Loucy (cell line): ENCODE data around the gene TTC23.

Experiments used
- H2AFZ ChIP-seq: fragments of 200-600 bp; sonication (generic); 2 replicates; pipeline ENCODE4 v1.6.0; 2016; ENCODE audit warnings: antibody characterized with exemption, mild to moderate bottlenecking, low read length, moderate library complexity
- H3F3A ChIP-seq: fragments of 200-600 bp; 2 replicates; pipeline ENCODE4 v1.6.0; 2016; ENCODE audit warnings: antibody characterized with exemption, low read depth, mild to moderate bottlenecking
- H3K27me3 ChIP-seq: fragments of 200-600 bp; sonication (generic); 2 replicates; pipeline ENCODE4 v1.6.1; 2014; ENCODE audit warnings: low read length, mild to moderate bottlenecking; ENCODE audit not compliant: insufficient read depth, poor library complexity, severe bottlenecking
- H3K36me3 ChIP-seq: fragments of 200-600 bp; sonication (generic); 2 replicates; pipeline ENCODE4 v1.6.1; 2016; ENCODE audit warnings: low read length; ENCODE audit not compliant: insufficient read depth
- H3K4me1 ChIP-seq: fragments of 200-600 bp; sonication (generic); 2 replicates; pipeline ENCODE4 v1.5.1; 2014; ENCODE audit warnings: low read length, mild to moderate bottlenecking; ENCODE audit not compliant: insufficient read depth, poor library complexity, severe bottlenecking
- H3K4me2 ChIP-seq: fragments of 200-600 bp; sonication (generic); 2 replicates; pipeline ENCODE4 v1.6.0; 2014; ENCODE audit warnings: antibody characterized with exemption, low read length, low read depth, mild to moderate bottlenecking; ENCODE audit not compliant: poor library complexity, severe bottlenecking
- H3K4me3 ChIP-seq: fragments of 200-600 bp; sonication (generic); 2 replicates; pipeline ENCODE4 v1.5.1; 2014; ENCODE audit warnings: low read length, mild to moderate bottlenecking, mixed read lengths; ENCODE audit not compliant: poor library complexity, severe bottlenecking
- H3K79me2 ChIP-seq: fragments of 200-600 bp; sonication (generic); 2 replicates; pipeline ENCODE4 v1.6.1; 2014; ENCODE audit warnings: low read length; ENCODE audit not compliant: insufficient read depth
- H3K9ac ChIP-seq: fragments of 200-600 bp; sonication (generic); 2 replicates; pipeline ENCODE4 v1.6.0; 2014; ENCODE audit warnings: mild to moderate bottlenecking, low read depth, low read length, moderate library complexity; ENCODE audit not compliant: poor library complexity, severe bottlenecking
- H3K9me2 ChIP-seq: fragments of 200-600 bp; sonication (generic); replicated peaks from 2 replicates; pipeline ENCODE4 v1.6.1; 2016; ENCODE audit warnings: low read depth, low read length, mixed read lengths
- H3K9me3 ChIP-seq: fragments of 200-600 bp; sonication (generic); 2 replicates; pipeline ENCODE4 v1.6.1; 2014; ENCODE audit warnings: mild to moderate bottlenecking, antibody characterized with exemption, low read length, low read depth; ENCODE audit not compliant: insufficient read depth
- H4K20me1 ChIP-seq: fragments of 200-600 bp; sonication (generic); 2 replicates; pipeline ENCODE4 v1.6.0; 2014; ENCODE audit warnings: antibody characterized with exemption, low read length, mild to moderate bottlenecking; ENCODE audit not compliant: insufficient read depth, poor library complexity, severe bottlenecking
- EZH2phosphoT487 ChIP-seq: fragments of 200-600 bp; IDR thresholded peaks from 2 replicates; pipeline ENCODE4 v1.6.1; 2018; ENCODE audit warnings: antibody characterized with exemption, mild to moderate bottlenecking, moderate library complexity, borderline replicate concordance
- TF ChIP-seq, protein P1 (sequence below): fragments of 200-600 bp; sonication (generic); conservative IDR thresholded peaks from 2 replicates; pipeline ENCODE4 v1.5.1; 2014; ENCODE audit warnings: mild to moderate bottlenecking, antibody characterized with exemption, low read length

Gene TTC23

GRCh38 chr15:99187936-99188335 lies 61.4 kb downstream of the TTC23 start:
- Histone ChIP-seq H3K4me3 (no peak overlapping the region), H4K20me1 (no peaks in the 10 kb centered on the region), H3K9me3 (no peaks in the 10 kb centered on the region), H3K9ac (no peak overlapping the region), H3K9me2 (no peaks in the 10 kb centered on the region), H3K36me3 (no peaks in the 10 kb centered on the region), H3F3A (no peaks in the 10 kb centered on the region), H3K79me2 (no peaks in the 10 kb centered on the region), H3K4me1 (no peaks in the 10 kb centered on the region), H3K27me3 (no peaks in the 10 kb centered on the region), H2AFZ (no peak overlapping the region), H3K4me2 (no peak overlapping the region)
- TF ChIP-seq, protein P1, sequence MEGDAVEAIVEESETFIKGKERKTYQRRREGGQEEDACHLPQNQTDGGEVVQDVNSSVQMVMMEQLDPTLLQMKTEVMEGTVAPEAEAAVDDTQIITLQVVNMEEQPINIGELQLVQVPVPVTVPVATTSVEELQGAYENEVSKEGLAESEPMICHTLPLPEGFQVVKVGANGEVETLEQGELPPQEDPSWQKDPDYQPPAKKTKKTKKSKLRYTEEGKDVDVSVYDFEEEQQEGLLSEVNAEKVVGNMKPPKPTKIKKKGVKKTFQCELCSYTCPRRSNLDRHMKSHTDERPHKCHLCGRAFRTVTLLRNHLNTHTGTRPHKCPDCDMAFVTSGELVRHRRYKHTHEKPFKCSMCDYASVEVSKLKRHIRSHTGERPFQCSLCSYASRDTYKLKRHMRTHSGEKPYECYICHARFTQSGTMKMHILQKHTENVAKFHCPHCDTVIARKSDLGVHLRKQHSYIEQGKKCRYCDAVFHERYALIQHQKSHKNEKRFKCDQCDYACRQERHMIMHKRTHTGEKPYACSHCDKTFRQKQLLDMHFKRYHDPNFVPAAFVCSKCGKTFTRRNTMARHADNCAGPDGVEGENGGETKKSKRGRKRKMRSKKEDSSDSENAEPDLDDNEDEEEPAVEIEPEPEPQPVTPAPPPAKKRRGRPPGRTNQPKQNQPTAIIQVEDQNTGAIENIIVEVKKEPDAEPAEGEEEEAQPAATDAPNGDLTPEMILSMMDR = no peak
- TF ChIP-seq EZH2phosphoT487 = no peak

DNA sequence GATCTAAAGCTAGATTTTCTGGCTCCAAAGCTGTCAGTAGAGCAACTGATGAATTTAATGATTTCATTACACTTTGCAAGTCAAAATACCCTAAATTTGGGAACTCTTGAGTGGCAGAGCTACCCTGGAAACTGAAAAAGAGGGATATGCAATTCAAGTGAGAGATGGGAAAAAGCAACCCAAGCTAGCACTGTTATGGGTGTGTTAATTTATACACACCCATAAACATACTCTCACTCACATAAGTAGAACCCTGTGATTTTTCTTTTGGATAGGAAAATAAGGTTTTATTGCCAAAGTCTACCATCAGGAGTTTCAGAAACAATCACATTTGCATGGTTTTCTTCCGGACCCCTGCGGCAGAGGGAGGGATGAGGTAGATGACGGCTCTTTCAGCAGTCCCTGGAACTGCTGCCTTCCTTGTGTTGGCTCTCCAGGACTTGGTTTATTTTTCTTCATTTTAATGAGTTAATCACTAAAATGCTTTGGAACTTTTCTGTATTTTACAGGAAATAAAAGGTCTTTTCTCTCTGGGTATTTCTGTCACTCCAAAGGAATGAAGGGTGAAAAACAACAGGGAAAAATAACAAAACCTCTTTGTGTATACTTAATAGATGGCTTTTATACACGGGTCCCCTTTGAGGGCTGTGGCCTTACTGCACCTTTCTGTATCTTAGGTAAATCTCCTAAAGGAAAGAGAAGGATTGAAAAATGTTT lies 63.8 kb downstream of the TTC23 start:
- Histone ChIP-seq H3K4me1 (no peaks in the 10 kb centered on the region), H4K20me1 (no peaks in the 10 kb centered on the region), H3K9me2 (no peaks in the 10 kb centered on the region), H3K9me3 (no peaks in the 10 kb centered on the region), H3K79me2 (no peaks in the 10 kb centered on the region), H3K27me3 (no peaks in the 10 kb centered on the region), H3F3A (no peaks in the 10 kb centered on the region), H2AFZ (no peak overlapping the region), H3K4me3 (no peak overlapping the region), H3K9ac (no peak overlapping the region), H3K36me3 (no peaks in the 10 kb centered on the region), H3K4me2 (no peak overlapping the region)
- TF ChIP-seq, protein P1 = no peak
- TF ChIP-seq EZH2phosphoT487 = no peak

- H3K27me3 ChIP-seq = no peaks in the 10 kb centered on the region
- no peak overlapping the region for H3K9ac ChIP-seq
- no peak overlapping the region for H3K4me3 ChIP-seq
- no peaks in the 10 kb centered on the region for H3K9me2 ChIP-seq
- H3F3A ChIP-seq = no peaks in the 10 kb centered on the region
- H3K4me2 ChIP-seq = no peak overlapping the region
- no peaks in the 10 kb centered on the region for H3K36me3 ChIP-seq
- H3K9me3 ChIP-seq = no peaks in the 10 kb centered on the region
- no peaks in the 10 kb centered on the region for H4K20me1 ChIP-seq
- H3K4me1 ChIP-seq = no peaks in the 10 kb centered on the region
- no peaks in the 10 kb centered on the region for H3K79me2 ChIP-seq
- no peak overlapping the region for H2AFZ ChIP-seq
- no peak for TF ChIP-seq EZH2phosphoT487
- TF ChIP-seq, protein P1 = no peak
These were observed 66.6 kb downstream of the TTC23 start for GRCh38 chr15:99182791-99183190.
